Suprapubic skin (tissue), 3 donors: Measurements from ENCODE around the gene PDYN.

Source experiments
- EP300 ChIP-seq: sonication (generic); formaldehyde crosslinking; IDR thresholded peaks from one replicate; pipeline ENCODE4 v1.6.1; 2017; ENCODE audit warnings: antibody characterized with exemption
- POLR2A ChIP-seq, 2 donors: fragments of 450-650 bp; IDR thresholded peaks; one replicate each; pipeline ENCODE4 v1.6.1; 2017; ENCODE audit warnings: antibody characterized with exemption in 2 of 2, mild to moderate bottlenecking in 2 of 2, moderate library complexity in 2 of 2
- TF ChIP-seq, protein P1 (sequence below), 2 donors: fragments of 200-600 bp in 1 of 2; fragments of 450-650 bp in 1 of 2; sonication (generic) in 1 of 2; IDR thresholded peaks; one replicate each; pipeline ENCODE4 v1.5.1; 2016 to 2019; ENCODE audit warnings: antibody characterized with exemption in 2 of 2, mild to moderate bottlenecking in 1 of 2, moderate library complexity in 1 of 2

DNA sequence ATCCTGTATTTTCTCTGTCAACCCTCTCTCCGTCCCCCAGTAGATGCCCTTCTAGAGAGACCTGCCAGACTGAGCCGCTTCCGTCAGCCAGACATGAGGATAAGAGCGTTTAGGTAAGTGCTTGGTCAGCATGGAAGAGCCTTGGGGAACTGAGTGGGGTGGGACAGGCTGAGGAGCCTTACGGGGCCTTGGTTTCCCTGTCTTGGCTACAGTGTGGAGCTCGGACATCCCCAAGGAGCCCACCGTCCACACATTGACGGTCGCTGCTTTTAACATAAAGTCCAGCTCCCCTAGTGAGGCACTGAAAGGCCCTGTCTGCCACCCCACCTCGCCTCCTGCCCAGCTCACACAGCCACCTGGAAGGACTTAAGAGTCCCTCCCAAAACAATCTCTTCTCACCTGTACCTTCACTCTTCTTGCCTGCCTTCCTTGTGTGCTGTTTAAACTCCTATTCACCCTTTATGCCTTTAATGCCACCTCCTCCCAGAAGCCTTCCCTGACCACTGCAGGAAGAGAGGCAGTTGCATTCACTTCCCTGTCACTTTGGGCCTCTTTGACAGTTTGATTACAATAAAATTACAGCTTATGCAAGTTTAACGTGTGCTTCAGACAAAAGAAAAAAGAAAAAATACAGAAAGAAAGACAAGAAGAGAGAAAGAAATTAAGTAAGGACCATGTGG is 42.3 kb downstream of the PDYN start:
- no peak for TF ChIP-seq POLR2A (IDR thresholded peaks at IDR 0.05)
- TF ChIP-seq, protein P1, sequence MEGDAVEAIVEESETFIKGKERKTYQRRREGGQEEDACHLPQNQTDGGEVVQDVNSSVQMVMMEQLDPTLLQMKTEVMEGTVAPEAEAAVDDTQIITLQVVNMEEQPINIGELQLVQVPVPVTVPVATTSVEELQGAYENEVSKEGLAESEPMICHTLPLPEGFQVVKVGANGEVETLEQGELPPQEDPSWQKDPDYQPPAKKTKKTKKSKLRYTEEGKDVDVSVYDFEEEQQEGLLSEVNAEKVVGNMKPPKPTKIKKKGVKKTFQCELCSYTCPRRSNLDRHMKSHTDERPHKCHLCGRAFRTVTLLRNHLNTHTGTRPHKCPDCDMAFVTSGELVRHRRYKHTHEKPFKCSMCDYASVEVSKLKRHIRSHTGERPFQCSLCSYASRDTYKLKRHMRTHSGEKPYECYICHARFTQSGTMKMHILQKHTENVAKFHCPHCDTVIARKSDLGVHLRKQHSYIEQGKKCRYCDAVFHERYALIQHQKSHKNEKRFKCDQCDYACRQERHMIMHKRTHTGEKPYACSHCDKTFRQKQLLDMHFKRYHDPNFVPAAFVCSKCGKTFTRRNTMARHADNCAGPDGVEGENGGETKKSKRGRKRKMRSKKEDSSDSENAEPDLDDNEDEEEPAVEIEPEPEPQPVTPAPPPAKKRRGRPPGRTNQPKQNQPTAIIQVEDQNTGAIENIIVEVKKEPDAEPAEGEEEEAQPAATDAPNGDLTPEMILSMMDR (IDR thresholded peaks at IDR 0.05): no peak
- no peak for TF ChIP-seq EP300
